NB4 (cell line): ENCODE measurements around the gene PSMD12.
A peak's percentile ranks its signal among the peaks of the same experiment; 100 is the strongest.

Experiments
- DNase-seq: peaks from one replicate; pipeline ENCODE4 v3.0.0; 2010; ENCODE audit warnings: low read depth
- H3K4me3 ChIP-seq: one replicate; pipeline ENCODE4 v1.5.1; 2011; ENCODE audit warnings: mild to moderate bottlenecking, low read depth, low read length, moderate library complexity
- MYC ChIP-seq: IDR thresholded peaks from 2 replicates; pipeline ENCODE4 v1.6.1; 2011; ENCODE audit warnings: low read depth, low read length
- POLR2A ChIP-seq: IDR thresholded peaks from 2 replicates; pipeline ENCODE4 v1.6.1; 2011; ENCODE audit warnings: mild to moderate bottlenecking; ENCODE audit not compliant: insufficient read length; ENCODE audit errors: extremely low read depth
- TF ChIP-seq, protein P1 (sequence below): IDR thresholded peaks from 2 replicates; pipeline ENCODE4 v1.6.1; 2011; ENCODE audit warnings: low read depth, low read length
- TF ChIP-seq, protein P2 (sequence below): IDR thresholded peaks from one replicate; pipeline ENCODE4 v1.5.1; 2012; ENCODE audit warnings: low read depth, low read length

PSMD12 gene

GRCh38 chr17:67360880-67361279 is 5.5 kb downstream of the PSMD12 start:
- DNase-seq = no peak
- H3K4me3 ChIP-seq = no peak overlapping the region
- TF ChIP-seq, protein P1, sequence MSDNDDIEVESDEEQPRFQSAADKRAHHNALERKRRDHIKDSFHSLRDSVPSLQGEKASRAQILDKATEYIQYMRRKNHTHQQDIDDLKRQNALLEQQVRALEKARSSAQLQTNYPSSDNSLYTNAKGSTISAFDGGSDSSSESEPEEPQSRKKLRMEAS = no peak
- no peak for TF ChIP-seq MYC
- TF ChIP-seq POLR2A = no peak
- TF ChIP-seq, protein P2, sequence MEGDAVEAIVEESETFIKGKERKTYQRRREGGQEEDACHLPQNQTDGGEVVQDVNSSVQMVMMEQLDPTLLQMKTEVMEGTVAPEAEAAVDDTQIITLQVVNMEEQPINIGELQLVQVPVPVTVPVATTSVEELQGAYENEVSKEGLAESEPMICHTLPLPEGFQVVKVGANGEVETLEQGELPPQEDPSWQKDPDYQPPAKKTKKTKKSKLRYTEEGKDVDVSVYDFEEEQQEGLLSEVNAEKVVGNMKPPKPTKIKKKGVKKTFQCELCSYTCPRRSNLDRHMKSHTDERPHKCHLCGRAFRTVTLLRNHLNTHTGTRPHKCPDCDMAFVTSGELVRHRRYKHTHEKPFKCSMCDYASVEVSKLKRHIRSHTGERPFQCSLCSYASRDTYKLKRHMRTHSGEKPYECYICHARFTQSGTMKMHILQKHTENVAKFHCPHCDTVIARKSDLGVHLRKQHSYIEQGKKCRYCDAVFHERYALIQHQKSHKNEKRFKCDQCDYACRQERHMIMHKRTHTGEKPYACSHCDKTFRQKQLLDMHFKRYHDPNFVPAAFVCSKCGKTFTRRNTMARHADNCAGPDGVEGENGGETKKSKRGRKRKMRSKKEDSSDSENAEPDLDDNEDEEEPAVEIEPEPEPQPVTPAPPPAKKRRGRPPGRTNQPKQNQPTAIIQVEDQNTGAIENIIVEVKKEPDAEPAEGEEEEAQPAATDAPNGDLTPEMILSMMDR = no peak

DNA sequence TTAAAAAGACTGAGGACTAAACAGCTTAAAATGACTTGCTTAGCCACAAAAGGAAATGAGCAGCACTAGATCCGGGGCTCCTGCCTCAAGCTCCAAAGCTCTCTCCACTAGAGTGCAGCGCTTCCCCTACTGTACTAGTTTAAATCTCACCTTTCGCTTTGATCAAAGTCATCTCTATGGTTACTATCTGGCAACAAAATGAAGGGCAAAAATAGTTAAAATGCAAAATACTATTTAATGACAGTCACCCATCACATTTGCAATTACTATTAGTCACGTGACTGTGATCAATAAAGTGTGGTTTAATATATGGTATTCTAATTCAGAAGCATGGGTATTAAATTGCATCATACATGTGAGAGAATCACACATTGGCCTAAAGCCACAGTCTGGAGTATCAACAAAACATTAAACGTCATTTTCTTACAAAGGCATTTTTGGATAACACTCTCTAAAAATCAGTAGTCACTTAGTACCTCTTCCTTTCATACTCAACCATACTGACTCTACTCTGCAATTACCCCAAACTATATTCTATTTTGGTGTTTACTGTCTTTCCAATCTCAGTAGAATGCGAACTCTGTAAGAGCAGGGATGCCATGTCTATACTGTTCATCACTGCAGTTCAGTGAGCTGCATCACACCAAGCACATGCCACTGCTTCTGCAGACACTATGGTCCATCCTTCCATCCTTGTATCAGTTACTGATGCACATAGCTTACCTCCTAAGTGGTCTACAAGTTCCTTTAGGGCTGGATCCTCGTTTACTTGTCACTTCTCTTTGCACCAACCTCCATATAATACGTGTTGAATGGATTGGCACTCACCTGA is 6.2 kb downstream of the PSMD12 start:
- H3K4me3 ChIP-seq = peak overlapping the region; percentile 9
- peak; percentile 62 for DNase-seq
- TF ChIP-seq MYC = no peak
- TF ChIP-seq, protein P2 = peak; percentile 48
- TF ChIP-seq, protein P1 = no peak
- TF ChIP-seq POLR2A = no peak

GRCh38 chr17:67358612-67359011 is 7.8 kb downstream of the PSMD12 start:
- H3K4me3 ChIP-seq = no peak overlapping the region
- DNase-seq = no peak
- TF ChIP-seq, protein P1 = no peak
- TF ChIP-seq, protein P2 = no peak
- no peak for TF ChIP-seq POLR2A

DNA sequence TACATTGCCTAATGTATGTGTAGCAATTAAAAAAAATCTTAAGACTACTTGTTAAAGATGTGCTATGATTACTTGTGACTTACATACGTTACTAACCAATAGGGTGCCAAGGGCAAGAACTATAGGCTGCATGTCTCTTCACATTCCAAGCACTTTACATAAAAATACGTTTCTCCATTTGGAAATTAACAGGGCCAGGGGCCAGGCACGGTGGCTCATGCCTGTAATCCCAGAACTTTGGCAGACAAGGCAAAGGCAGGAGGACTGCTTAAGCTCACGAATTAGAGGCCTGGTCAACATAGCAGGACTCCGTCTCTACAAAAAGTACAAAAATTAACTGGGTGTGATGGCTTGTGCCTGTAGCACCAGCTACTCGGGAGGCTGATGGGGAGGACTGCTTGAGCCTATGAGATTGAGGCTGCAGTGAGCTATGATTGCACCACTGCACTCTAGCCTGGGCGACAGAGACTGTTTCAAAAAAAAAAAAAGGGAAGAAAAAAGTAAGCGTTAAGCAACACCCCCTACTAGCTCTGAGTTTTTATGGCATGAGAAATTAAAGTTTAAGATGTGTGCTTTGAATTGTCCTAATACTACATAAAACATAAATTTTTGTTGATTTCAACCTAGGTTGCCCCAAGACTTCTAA is 12.3 kb downstream of the PSMD12 start:
- peak; percentile 61 for DNase-seq
- H3K4me3 ChIP-seq = no peak overlapping the region
- TF ChIP-seq, protein P2 = no peak
- TF ChIP-seq, protein P1 = no peak

GRCh38 chr17:67353161-67353560 is 13.2 kb downstream of the PSMD12 start:
- TF ChIP-seq POLR2A = no peak
- TF ChIP-seq MYC = no peak
- TF ChIP-seq, protein P1 = no peak
- TF ChIP-seq, protein P2 = no peak
- DNase-seq = no peak
- no peak overlapping the region for H3K4me3 ChIP-seq
